GM23248 (cell line): ENCODE measurements around the gene KRTAP19-8.

Experiments used
- EZH2 ChIP-seq: fragments of 200-600 bp; sonication (generic); IDR thresholded peaks from 2 replicates; pipeline ENCODE4 v1.6.1; 2018; ENCODE audit warnings: antibody characterized with exemption, mild to moderate bottlenecking; ENCODE audit not compliant: insufficient read depth, poor library complexity, severe bottlenecking
- EZH2phosphoT487 ChIP-seq: fragments of 200-600 bp; sonication (generic); IDR thresholded peaks from 2 replicates; pipeline ENCODE4 v1.6.1; 2018; ENCODE audit warnings: antibody characterized with exemption, moderate library complexity, mild to moderate bottlenecking, low read depth; ENCODE audit not compliant: insufficient read depth

DNA sequence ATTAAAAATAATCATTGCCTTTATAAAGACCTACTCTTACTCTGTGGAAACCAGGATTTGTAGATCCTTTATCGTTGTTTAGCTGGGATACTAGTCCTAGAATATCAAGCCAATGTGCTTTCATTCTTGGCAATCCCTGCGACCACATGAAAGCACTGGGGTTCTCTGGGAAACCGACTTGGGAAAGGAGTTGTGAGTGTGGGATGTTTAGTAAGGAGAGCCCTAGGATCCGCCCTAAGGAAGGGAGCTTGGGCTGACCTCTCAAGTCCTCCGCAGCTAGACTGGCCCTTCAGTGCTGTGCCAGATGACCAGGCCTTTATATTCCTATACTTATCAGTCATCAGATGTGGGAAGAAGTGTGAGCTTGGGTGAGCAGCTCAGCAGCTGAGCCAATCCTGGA is 5.2 kb upstream of the KRTAP19-8 start:
- TF ChIP-seq EZH2 (no peak), EZH2phosphoT487 (no peak)
